GM21786 (cell line): ENCODE measurements around the gene SYN1.

Experiments used
- ATAC-seq: cut with Tn5 transposase; IDR thresholded peaks from one replicate; pipeline ENCODE4 v1.9.1; 2021; ENCODE audit not compliant: unreplicated experiment

Gene SYN1

GRCh38 chrX:47634871-47635575 is 15.4 kb upstream of the SYN1 start:
- no peak for ATAC-seq

- no peak for ATAC-seq
These were observed 14.3 kb upstream of the SYN1 start for GRCh38 chrX:47633689-47634590.

- ATAC-seq, result no peak
These were observed 13.0 kb upstream of the SYN1 start for GRCh38 chrX:47632666-47633065.

GRCh38 chrX:47631676-47632075 is 12.0 kb upstream of the SYN1 start:
- no peak for ATAC-seq

- no peak for ATAC-seq
These were observed 10.0 kb upstream of the SYN1 start, which contains the start of gene CFP for GRCh38 chrX:47629419-47630200. TSS of gene CFP (minus strand) at chrX:47629930. CDS start at chrX:47629844, 86 bp downstream.

GRCh38 chrX:47628982-47629381 is 9.3 kb upstream of the SYN1 start:
- ATAC-seq, result no peak

GRCh38 chrX:47625365-47625764 is 5.7 kb upstream of the SYN1 start:
- no peak for ATAC-seq

GRCh38 chrX:47623540-47624027 is 3.9 kb upstream of the SYN1 start:
- ATAC-seq, result no peak

GRCh38 chrX:47621851-47622250 is 2.2 kb upstream of the SYN1 start:
- no peak for ATAC-seq

GRCh38 chrX:47620303-47620685 is 637 bp upstream of the SYN1 start:
- ATAC-seq, result no peak

- ATAC-seq, result no peak
These were observed 653 bp downstream of the SYN1 start for GRCh38 chrX:47618923-47619485.

- no peak for ATAC-seq
These were observed 5.0 kb downstream of the SYN1 start for GRCh38 chrX:47614618-47615017.

GRCh38 chrX:47613082-47613481 is 6.6 kb downstream of the SYN1 start:
- ATAC-seq, result no peak

- no peak for ATAC-seq
These were observed 7.2 kb downstream of the SYN1 start for GRCh38 chrX:47612418-47612817.

GRCh38 chrX:47611926-47612325 is 7.7 kb downstream of the SYN1 start:
- no peak for ATAC-seq

- ATAC-seq, result no peak
These were observed 8.2 kb downstream of the SYN1 start for GRCh38 chrX:47611489-47611888.

- no peak for ATAC-seq
These were observed 9.1 kb downstream of the SYN1 start for GRCh38 chrX:47610511-47610910.

- no peak for ATAC-seq
These were observed 11.4 kb downstream of the SYN1 start for GRCh38 chrX:47608130-47608810.

- ATAC-seq, result no peak
These were observed 12.6 kb downstream of the SYN1 start for GRCh38 chrX:47607091-47607490.

- no peak for ATAC-seq
These were observed 14.6 kb downstream of the SYN1 start for GRCh38 chrX:47605024-47605423.
